Brain microvascular endothelial cell (primary cell): Measurements from ENCODE around the gene KIAA2012.

ENCODE experiments used
- DNase-seq: peaks from one replicate; pipeline ENCODE4 v3.0.0-alpha.2; 2020
- H3K27ac ChIP-seq: fragments of 250-450 bp; sonication (Bioruptor Pico); 2 replicates; pipeline ENCODE4 v1.5.1; 2020; ENCODE audit warnings: mild to moderate bottlenecking, moderate library complexity
- H3K27me3 ChIP-seq: fragments of 250-450 bp; sonication (Bioruptor Pico); replicated peaks from 2 replicates; pipeline ENCODE4 v1.5.1; 2020; ENCODE audit warnings: mild to moderate bottlenecking
- H3K36me3 ChIP-seq: fragments of 250-450 bp; sonication (Bioruptor Pico); replicated peaks from 2 replicates; pipeline ENCODE4 v1.5.1; 2020; ENCODE audit warnings: mild to moderate bottlenecking
- H3K4me3 ChIP-seq: 2 replicates; pipeline ENCODE4 v1.5.1; 2011; ENCODE audit warnings: low read depth, mild to moderate bottlenecking, control low read depth, low read length, moderate library complexity
- CTCF ChIP-seq: IDR thresholded peaks from 2 replicates; pipeline ENCODE4 v1.5.1; 2011; ENCODE audit warnings: low read depth, mild to moderate bottlenecking, moderate library complexity, low read length, control low read depth, inconsistent platforms; ENCODE audit errors: missing control alignments
- in situ Hi-C: cut with HindIII; loops from 2 replicates; pipeline ENCODE4 v1.10.0; 2017; ENCODE audit warnings: low sequenced_read_pairs, low pct_ligation_motif_present

The KIAA2012 gene

GRCh38 chr2:202196727-202197126 is 123.7 kb downstream of the KIAA2012 start:
- DNase-seq = no peak
- Histone ChIP-seq H3K36me3 (no peaks in the 10 kb centered on the region), H3K27ac (no peak overlapping the region), H3K4me3 (no peak overlapping the region), H3K27me3 (no peaks in the 10 kb centered on the region)
- no peak for TF ChIP-seq CTCF
- in situ Hi-C loops = no loop called here

GRCh38 chr2:202201220-202202160 is 128.4 kb downstream of the KIAA2012 start:
- in situ Hi-C loops = no loop called here
- Histone ChIP-seq H3K4me3 (no peak overlapping the region), H3K27me3 (no peaks in the 10 kb centered on the region), H3K36me3 (peaks cover 2% of the 10 kb centered on the region), H3K27ac (no peak overlapping the region)
- TF ChIP-seq CTCF = no peak
- no peak for DNase-seq

- Histone ChIP-seq H3K4me3 (no peak overlapping the region), H3K36me3 (peaks cover 8% of the 10 kb centered on the region), H3K27ac (no peak overlapping the region), H3K27me3 (no peaks in the 10 kb centered on the region)
- in situ Hi-C loops = no loop called here
- TF ChIP-seq CTCF = no peak
- no peak for DNase-seq
These were observed 130.3 kb downstream of the KIAA2012 start for GRCh38 chr2:202203348-202203747.

- no peak for TF ChIP-seq CTCF
- no peak for DNase-seq
- no peak overlapping the region for H3K4me3 ChIP-seq
- in situ Hi-C loops = no loop called here
- no peak overlapping the region for H3K27ac ChIP-seq
- peaks cover 11% of the 10 kb centered on the region for H3K36me3 ChIP-seq
- H3K27me3 ChIP-seq = no peaks in the 10 kb centered on the region
These were observed 131.8 kb downstream of the KIAA2012 start for GRCh38 chr2:202204855-202205254.

GRCh38 chr2:202208526-202208925 is 135.5 kb downstream of the KIAA2012 start:
- no peak overlapping the region for H3K4me3 ChIP-seq
- DNase-seq = no peak
- no peak overlapping the region for H3K27ac ChIP-seq
- in situ Hi-C loops = no loop called here
- no peaks in the 10 kb centered on the region for H3K27me3 ChIP-seq
- no peak for TF ChIP-seq CTCF
- H3K36me3 ChIP-seq = peaks cover 23% of the 10 kb centered on the region

- H3K4me3 ChIP-seq = no peak overlapping the region
- no peak for TF ChIP-seq CTCF
- no peak for DNase-seq
- in situ Hi-C loops = no loop called here
- peaks cover 12% of the 10 kb centered on the region for H3K36me3 ChIP-seq
- H3K27ac ChIP-seq = no peak overlapping the region
- no peaks in the 10 kb centered on the region for H3K27me3 ChIP-seq
These were observed 142.1 kb downstream of the KIAA2012 start for GRCh38 chr2:202215179-202215578.
